Right lobe of liver (tissue), 4 donors: ENCODE measurements around the gene MDN1.

Source experiments
- CTCF ChIP-seq, 4 donors: fragments of 200-600 bp in 3 of 4; fragments of 450-650 bp in 1 of 4; IDR thresholded peaks; one replicate each; pipeline versions ENCODE4 v1.5.1 to v1.8.0; 2016 to 2022; ENCODE audit warnings: antibody characterized with exemption in 4 of 4, mild to moderate bottlenecking in 2 of 4
- POLR2A ChIP-seq: fragments of 450-650 bp; IDR thresholded peaks from one replicate; pipeline ENCODE4 v1.6.1; 2017; ENCODE audit warnings: antibody characterized with exemption, mild to moderate bottlenecking
- donor health status: DM: no; HTN: no; CAD: no.
- donor health status: DM: no; HTN: no; CAD: no.
- donor health status: DM: no; HTN: yes; CAD: no.

- TF ChIP-seq CTCF (IDR thresholded peaks at IDR 0.05) (no peak), POLR2A (no peak)
Measured at GRCh38 chr6:89681983-89682564, 137.5 kb downstream of the MDN1 start.
